WTC11 (cell line): Measurements from ENCODE around the gene ERC2. TPM values are rescaled to one million over a fixed set of nuclear protein-coding genes. Genes with fewer than 3 reads are reported as not detected.

ENCODE experiments used
- ATAC-seq: fragments of 200-7000 bp; cut with Tn5 transposase; 2 replicates; pipeline ENCODE4 v1.10.0; 2021; ENCODE audit warnings: mild to moderate bottlenecking, moderate library complexity
- CTCF ChIA-PET: fragments of 300-600 bp; sonication (Branson Sonifier 250); formaldehyde crosslinking; loops from one replicate; lab custom pipeline; 2021; ENCODE audit warnings: antibody characterized with exemption; lab: Charles Lee
- POLR2A ChIA-PET: fragments of 350-600 bp; sonication (Branson Sonifier 250); formaldehyde crosslinking; loops from one replicate; lab custom pipeline; 2021; ENCODE audit warnings: antibody characterized with exemption; lab: Charles Lee
- DNase-seq: peaks from one replicate; pipeline ENCODE4 v3.0.0; 2021; ENCODE audit warnings: low spot score
- H3K27ac Mint-ChIP-seq: 2 replicates; pipeline ENCODE4 v1.8.0; 2021; ENCODE audit warnings: mixed read lengths
- H3K27me3 Mint-ChIP-seq: 2 replicates; pipeline ENCODE4 v1.8.0; 2021; ENCODE audit warnings: low read depth, mild to moderate bottlenecking, moderate library complexity, mixed read lengths
- H3K36me3 Mint-ChIP-seq: 2 replicates; pipeline ENCODE4 v1.8.0; 2021; ENCODE audit warnings: mixed read lengths
- H3K4me1 Mint-ChIP-seq: 2 replicates; pipeline ENCODE4 v1.8.0; 2022; ENCODE audit warnings: mixed read lengths
- H3K4me3 Mint-ChIP-seq: 2 replicates; pipeline ENCODE4 v1.8.0; 2021; ENCODE audit warnings: mild to moderate bottlenecking, moderate library complexity, mixed read lengths
- H3K9me3 Mint-ChIP-seq: 2 replicates; pipeline ENCODE4 v1.8.0; 2021; ENCODE audit warnings: mixed read lengths
- ATF1 ChIP-seq: sonication (generic); formaldehyde crosslinking; IDR thresholded peaks from 2 replicates; pipeline ENCODE4 v1.8.1; 2023; ENCODE audit warnings: mild to moderate bottlenecking, moderate library complexity, missing genetic modification reagents
- CBFB ChIP-seq: sonication (generic); formaldehyde crosslinking; IDR thresholded peaks from 2 replicates; pipeline ENCODE4 v1.8.1; 2022; ENCODE audit warnings: mild to moderate bottlenecking, low read depth, missing genetic modification reagents
- GRHL2 ChIP-seq: fragments of 250-450 bp; sonication (Bioruptor Pico); IDR thresholded peaks from 2 replicates; pipeline ENCODE4 v1.8.0; 2022; ENCODE audit warnings: mild to moderate bottlenecking, moderate library complexity; ENCODE audit not compliant: insufficient replicate concordance, severe bottlenecking
- IRF2 ChIP-seq: sonication (generic); formaldehyde crosslinking; IDR thresholded peaks from 2 replicates; pipeline ENCODE4 v1.8.0; 2022; ENCODE audit warnings: low read depth, missing genetic modification reagents, borderline replicate concordance
- NR3C1 ChIP-seq: sonication (generic); formaldehyde crosslinking; conservative IDR thresholded peaks from 2 replicates; pipeline ENCODE4 v1.8.1; 2023; ENCODE audit warnings: low read depth, mild to moderate bottlenecking, missing genetic modification reagents
- PRRX2 ChIP-seq: fragments of 250-450 bp; sonication (Bioruptor Pico); IDR thresholded peaks from 2 replicates; pipeline ENCODE4 v1.8.0; 2021; ENCODE audit warnings: mild to moderate bottlenecking
- RELA ChIP-seq: sonication (generic); formaldehyde crosslinking; IDR thresholded peaks from 2 replicates; pipeline ENCODE4 v1.8.1; 2022; ENCODE audit warnings: missing genetic modification reagents, mild to moderate bottlenecking, borderline replicate concordance
- RORB ChIP-seq: fragments of 250-450 bp; sonication (Bioruptor Pico); IDR thresholded peaks from 2 replicates; pipeline ENCODE4 v1.9.0; 2021; ENCODE audit warnings: mild to moderate bottlenecking
- TCF7 ChIP-seq: sonication (generic); formaldehyde crosslinking; IDR thresholded peaks from 2 replicates; pipeline ENCODE4 v1.8.0; 2022; ENCODE audit warnings: mild to moderate bottlenecking, low read depth, missing genetic modification reagents, moderate library complexity
- TEAD1 ChIP-seq: sonication (generic); formaldehyde crosslinking; IDR thresholded peaks from 2 replicates; pipeline ENCODE4 v1.8.0; 2022; ENCODE audit warnings: mild to moderate bottlenecking, missing genetic modification reagents
- ZNF121 ChIP-seq: sonication (generic); formaldehyde crosslinking; IDR thresholded peaks from 2 replicates; pipeline ENCODE4 v1.8.0; 2023; ENCODE audit warnings: missing genetic modification reagents
- ZNF232 ChIP-seq: sonication (generic); formaldehyde crosslinking; IDR thresholded peaks from 2 replicates; pipeline ENCODE4 v1.8.0; 2022; ENCODE audit warnings: mild to moderate bottlenecking, missing genetic modification reagents
- ZNF396 ChIP-seq: fragments of 250-450 bp; sonication (Bioruptor Pico); IDR thresholded peaks from 2 replicates; pipeline ENCODE4 v1.8.0; 2021; ENCODE audit warnings: mild to moderate bottlenecking, moderate library complexity, borderline replicate concordance
- total RNA-seq: library from RNA; stranded (reverse); gene quantifications from 3 replicates; pipeline ENCODE4 v1.2.3, GENCODE V29; 2021
- TF ChIP-seq, protein P1 (sequence below): sonication (generic); formaldehyde crosslinking; IDR thresholded peaks from 2 replicates; pipeline ENCODE4 v1.8.1; 2023; ENCODE audit warnings: mild to moderate bottlenecking, missing genetic modification reagents
- TF ChIP-seq, protein P2 (sequence below): sonication (generic); formaldehyde crosslinking; IDR thresholded peaks from 2 replicates; pipeline ENCODE4 v1.8.0; 2022; ENCODE audit warnings: missing genetic modification reagents
- TF ChIP-seq, protein P3 (sequence below): sonication (generic); formaldehyde crosslinking; IDR thresholded peaks from 2 replicates; pipeline ENCODE4 v1.8.0; 2022; ENCODE audit warnings: mild to moderate bottlenecking, missing genetic modification reagents
- TF ChIP-seq, protein P4 (sequence below): fragments of 250-450 bp; sonication (Bioruptor Pico); IDR thresholded peaks from 2 replicates; pipeline ENCODE4 v1.9.0; 2021; ENCODE audit warnings: mild to moderate bottlenecking
- TF ChIP-seq, protein P5 (sequence below): sonication (generic); formaldehyde crosslinking; conservative IDR thresholded peaks from 2 replicates; pipeline ENCODE4 v1.8.1; 2023; ENCODE audit warnings: mild to moderate bottlenecking, low read depth, missing genetic modification reagents, moderate library complexity
- TF ChIP-seq, protein P6 (sequence below): sonication (generic); formaldehyde crosslinking; IDR thresholded peaks from 2 replicates; pipeline ENCODE4 v1.8.1; 2022; ENCODE audit warnings: low read depth, mild to moderate bottlenecking, moderate library complexity, missing genetic modification reagents, borderline replicate concordance
- TF ChIP-seq, protein P7 (sequence below): sonication (generic); formaldehyde crosslinking; conservative IDR thresholded peaks from 2 replicates; pipeline ENCODE4 v1.8.1; 2022; ENCODE audit warnings: mild to moderate bottlenecking, missing genetic modification reagents
- TF ChIP-seq, protein P8 (sequence below): sonication (generic); formaldehyde crosslinking; IDR thresholded peaks from 2 replicates; pipeline ENCODE4 v1.8.1; 2022; ENCODE audit warnings: low read depth, missing genetic modification reagents, borderline replicate concordance

Gene ERC2
- total RNA-seq, 1 experiment from 2014 or later: 23.5 TPM

DNA sequence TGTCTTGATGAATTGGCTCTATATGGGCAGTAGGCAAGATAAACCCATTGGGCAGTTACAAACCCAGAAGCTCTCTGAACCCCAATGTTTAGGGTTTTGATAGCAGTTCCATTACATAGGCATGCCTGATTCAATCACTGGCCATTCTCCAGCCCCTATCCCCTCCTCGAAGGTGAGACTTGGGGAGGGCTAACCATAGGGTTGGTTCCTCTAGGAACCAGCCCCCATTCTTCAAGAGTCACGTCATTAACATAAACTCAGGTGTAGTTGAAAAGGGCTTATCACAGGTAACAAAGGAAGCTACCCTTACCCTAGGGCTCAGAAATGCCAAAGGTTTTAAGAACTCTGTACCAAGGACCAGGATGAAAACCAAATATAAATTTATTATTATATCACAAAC is 353.1 kb downstream of the ERC2 start:
- peaks cover 17% of the 10 kb centered on the region for H3K36me3 Mint-ChIP-seq
- DNase-seq: no peak
- CTCF ChIA-PET: interaction anchor here (1.3 kb wide), 1 partner anchor 137 kb away, joined by 5 read pairs; no protein-coding TSS in a partner anchor

DNA sequence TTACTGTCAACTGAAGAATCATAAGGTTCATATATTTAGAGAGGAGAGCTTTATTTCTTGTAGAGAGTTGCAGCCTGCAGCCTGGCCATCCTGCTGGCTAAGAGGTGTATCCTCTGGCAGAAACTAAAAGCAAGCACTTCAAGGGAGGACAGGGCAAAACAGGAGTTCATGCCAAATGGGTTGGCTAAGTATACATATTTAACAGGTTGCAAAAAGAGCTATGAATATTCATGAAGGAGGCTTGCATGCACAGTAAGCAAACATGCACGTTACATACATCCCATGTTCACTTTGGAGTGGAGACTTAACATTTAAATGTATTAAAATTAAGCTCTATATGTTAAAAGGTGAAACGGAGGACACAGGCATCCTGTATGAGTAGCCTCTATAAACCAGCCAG is 354.4 kb downstream of the ERC2 start:
- CTCF ChIA-PET: no interaction called here
- TF ChIP-seq, protein P1, sequence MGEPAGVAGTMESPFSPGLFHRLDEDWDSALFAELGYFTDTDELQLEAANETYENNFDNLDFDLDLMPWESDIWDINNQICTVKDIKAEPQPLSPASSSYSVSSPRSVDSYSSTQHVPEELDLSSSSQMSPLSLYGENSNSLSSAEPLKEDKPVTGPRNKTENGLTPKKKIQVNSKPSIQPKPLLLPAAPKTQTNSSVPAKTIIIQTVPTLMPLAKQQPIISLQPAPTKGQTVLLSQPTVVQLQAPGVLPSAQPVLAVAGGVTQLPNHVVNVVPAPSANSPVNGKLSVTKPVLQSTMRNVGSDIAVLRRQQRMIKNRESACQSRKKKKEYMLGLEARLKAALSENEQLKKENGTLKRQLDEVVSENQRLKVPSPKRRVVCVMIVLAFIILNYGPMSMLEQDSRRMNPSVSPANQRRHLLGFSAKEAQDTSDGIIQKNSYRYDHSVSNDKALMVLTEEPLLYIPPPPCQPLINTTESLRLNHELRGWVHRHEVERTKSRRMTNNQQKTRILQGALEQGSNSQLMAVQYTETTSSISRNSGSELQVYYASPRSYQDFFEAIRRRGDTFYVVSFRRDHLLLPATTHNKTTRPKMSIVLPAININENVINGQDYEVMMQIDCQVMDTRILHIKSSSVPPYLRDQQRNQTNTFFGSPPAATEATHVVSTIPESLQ (CRISPR knock-in tag): no peak
- TF ChIP-seq ATF1 (CRISPR knock-in tag): no peak
- TF ChIP-seq TEAD1 (CRISPR knock-in tag): no peak
- TF ChIP-seq IRF2 (CRISPR knock-in tag): no peak
- TF ChIP-seq, protein P2, sequence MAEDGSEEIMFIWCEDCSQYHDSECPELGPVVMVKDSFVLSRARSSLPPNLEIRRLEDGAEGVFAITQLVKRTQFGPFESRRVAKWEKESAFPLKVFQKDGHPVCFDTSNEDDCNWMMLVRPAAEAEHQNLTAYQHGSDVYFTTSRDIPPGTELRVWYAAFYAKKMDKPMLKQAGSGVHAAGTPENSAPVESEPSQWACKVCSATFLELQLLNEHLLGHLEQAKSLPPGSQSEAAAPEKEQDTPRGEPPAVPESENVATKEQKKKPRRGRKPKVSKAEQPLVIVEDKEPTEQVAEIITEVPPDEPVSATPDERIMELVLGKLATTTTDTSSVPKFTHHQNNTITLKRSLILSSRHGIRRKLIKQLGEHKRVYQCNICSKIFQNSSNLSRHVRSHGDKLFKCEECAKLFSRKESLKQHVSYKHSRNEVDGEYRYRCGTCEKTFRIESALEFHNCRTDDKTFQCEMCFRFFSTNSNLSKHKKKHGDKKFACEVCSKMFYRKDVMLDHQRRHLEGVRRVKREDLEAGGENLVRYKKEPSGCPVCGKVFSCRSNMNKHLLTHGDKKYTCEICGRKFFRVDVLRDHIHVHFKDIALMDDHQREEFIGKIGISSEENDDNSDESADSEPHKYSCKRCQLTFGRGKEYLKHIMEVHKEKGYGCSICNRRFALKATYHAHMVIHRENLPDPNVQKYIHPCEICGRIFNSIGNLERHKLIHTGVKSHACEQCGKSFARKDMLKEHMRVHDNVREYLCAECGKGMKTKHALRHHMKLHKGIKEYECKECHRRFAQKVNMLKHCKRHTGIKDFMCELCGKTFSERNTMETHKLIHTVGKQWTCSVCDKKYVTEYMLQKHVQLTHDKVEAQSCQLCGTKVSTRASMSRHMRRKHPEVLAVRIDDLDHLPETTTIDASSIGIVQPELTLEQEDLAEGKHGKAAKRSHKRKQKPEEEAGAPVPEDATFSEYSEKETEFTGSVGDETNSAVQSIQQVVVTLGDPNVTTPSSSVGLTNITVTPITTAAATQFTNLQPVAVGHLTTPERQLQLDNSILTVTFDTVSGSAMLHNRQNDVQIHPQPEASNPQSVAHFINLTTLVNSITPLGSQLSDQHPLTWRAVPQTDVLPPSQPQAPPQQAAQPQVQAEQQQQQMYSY (CRISPR knock-in tag): no peak
- no peak for TF ChIP-seq PRRX2 (CRISPR knock-in tag)
- TF ChIP-seq, protein P3, sequence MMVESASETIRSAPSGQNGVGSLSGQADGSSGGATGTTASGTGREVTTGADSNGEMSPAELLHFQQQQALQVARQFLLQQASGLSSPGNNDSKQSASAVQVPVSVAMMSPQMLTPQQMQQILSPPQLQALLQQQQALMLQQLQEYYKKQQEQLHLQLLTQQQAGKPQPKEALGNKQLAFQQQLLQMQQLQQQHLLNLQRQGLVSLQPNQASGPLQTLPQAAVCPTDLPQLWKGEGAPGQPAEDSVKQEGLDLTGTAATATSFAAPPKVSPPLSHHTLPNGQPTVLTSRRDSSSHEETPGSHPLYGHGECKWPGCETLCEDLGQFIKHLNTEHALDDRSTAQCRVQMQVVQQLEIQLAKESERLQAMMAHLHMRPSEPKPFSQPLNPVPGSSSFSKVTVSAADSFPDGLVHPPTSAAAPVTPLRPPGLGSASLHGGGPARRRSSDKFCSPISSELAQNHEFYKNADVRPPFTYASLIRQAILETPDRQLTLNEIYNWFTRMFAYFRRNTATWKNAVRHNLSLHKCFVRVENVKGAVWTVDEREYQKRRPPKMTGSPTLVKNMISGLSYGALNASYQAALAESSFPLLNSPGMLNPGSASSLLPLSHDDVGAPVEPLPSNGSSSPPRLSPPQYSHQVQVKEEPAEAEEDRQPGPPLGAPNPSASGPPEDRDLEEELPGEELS (CRISPR knock-in tag): no peak
- TF ChIP-seq, protein P4, sequence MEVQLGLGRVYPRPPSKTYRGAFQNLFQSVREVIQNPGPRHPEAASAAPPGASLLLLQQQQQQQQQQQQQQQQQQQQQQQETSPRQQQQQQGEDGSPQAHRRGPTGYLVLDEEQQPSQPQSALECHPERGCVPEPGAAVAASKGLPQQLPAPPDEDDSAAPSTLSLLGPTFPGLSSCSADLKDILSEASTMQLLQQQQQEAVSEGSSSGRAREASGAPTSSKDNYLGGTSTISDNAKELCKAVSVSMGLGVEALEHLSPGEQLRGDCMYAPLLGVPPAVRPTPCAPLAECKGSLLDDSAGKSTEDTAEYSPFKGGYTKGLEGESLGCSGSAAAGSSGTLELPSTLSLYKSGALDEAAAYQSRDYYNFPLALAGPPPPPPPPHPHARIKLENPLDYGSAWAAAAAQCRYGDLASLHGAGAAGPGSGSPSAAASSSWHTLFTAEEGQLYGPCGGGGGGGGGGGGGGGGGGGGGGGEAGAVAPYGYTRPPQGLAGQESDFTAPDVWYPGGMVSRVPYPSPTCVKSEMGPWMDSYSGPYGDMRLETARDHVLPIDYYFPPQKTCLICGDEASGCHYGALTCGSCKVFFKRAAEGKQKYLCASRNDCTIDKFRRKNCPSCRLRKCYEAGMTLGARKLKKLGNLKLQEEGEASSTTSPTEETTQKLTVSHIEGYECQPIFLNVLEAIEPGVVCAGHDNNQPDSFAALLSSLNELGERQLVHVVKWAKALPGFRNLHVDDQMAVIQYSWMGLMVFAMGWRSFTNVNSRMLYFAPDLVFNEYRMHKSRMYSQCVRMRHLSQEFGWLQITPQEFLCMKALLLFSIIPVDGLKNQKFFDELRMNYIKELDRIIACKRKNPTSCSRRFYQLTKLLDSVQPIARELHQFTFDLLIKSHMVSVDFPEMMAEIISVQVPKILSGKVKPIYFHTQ (CRISPR knock-in tag): no peak
- TF ChIP-seq CBFB (CRISPR knock-in tag): no peak
- no peak for TF ChIP-seq ZNF232 (CRISPR knock-in tag)
- no peak for TF ChIP-seq RORB (CRISPR knock-in tag)
- TF ChIP-seq, protein P5, sequence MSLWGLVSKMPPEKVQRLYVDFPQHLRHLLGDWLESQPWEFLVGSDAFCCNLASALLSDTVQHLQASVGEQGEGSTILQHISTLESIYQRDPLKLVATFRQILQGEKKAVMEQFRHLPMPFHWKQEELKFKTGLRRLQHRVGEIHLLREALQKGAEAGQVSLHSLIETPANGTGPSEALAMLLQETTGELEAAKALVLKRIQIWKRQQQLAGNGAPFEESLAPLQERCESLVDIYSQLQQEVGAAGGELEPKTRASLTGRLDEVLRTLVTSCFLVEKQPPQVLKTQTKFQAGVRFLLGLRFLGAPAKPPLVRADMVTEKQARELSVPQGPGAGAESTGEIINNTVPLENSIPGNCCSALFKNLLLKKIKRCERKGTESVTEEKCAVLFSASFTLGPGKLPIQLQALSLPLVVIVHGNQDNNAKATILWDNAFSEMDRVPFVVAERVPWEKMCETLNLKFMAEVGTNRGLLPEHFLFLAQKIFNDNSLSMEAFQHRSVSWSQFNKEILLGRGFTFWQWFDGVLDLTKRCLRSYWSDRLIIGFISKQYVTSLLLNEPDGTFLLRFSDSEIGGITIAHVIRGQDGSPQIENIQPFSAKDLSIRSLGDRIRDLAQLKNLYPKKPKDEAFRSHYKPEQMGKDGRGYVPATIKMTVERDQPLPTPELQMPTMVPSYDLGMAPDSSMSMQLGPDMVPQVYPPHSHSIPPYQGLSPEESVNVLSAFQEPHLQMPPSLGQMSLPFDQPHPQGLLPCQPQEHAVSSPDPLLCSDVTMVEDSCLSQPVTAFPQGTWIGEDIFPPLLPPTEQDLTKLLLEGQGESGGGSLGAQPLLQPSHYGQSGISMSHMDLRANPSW (CRISPR knock-in tag): no peak
- TF ChIP-seq, protein P6, sequence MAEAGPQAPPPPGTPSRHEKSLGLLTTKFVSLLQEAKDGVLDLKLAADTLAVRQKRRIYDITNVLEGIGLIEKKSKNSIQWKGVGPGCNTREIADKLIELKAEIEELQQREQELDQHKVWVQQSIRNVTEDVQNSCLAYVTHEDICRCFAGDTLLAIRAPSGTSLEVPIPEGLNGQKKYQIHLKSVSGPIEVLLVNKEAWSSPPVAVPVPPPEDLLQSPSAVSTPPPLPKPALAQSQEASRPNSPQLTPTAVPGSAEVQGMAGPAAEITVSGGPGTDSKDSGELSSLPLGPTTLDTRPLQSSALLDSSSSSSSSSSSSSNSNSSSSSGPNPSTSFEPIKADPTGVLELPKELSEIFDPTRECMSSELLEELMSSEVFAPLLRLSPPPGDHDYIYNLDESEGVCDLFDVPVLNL (CRISPR knock-in tag): no peak
- no peak for TF ChIP-seq NR3C1 (CRISPR knock-in tag)

More for the DNA sequence above, 353.1 kb downstream of the ERC2 start:
- POLR2A ChIA-PET: no interaction called here
- H3K9me3 Mint-ChIP-seq: peaks cover 16% of the 10 kb centered on the region
- ATAC-seq: peak; percentile 12
- H3K4me3 Mint-ChIP-seq: no peak overlapping the region; the same call in 1 of the 2 replicates
- peaks cover 83% of the 10 kb centered on the region for H3K4me1 Mint-ChIP-seq
- H3K27me3 Mint-ChIP-seq: peaks cover 6% of the 10 kb centered on the region
- H3K27ac Mint-ChIP-seq: peak overlapping the region; percentile 89
- TF ChIP-seq GRHL2 (CRISPR knock-in tag) (no peak), ZNF396 (CRISPR knock-in tag) (no peak), ZNF121 (CRISPR knock-in tag) (no peak), TCF7 (no peak), RELA (no peak)
- TF ChIP-seq, protein P7, sequence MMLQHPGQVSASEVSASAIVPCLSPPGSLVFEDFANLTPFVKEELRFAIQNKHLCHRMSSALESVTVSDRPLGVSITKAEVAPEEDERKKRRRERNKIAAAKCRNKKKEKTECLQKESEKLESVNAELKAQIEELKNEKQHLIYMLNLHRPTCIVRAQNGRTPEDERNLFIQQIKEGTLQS: no peak
- TF ChIP-seq, protein P8, sequence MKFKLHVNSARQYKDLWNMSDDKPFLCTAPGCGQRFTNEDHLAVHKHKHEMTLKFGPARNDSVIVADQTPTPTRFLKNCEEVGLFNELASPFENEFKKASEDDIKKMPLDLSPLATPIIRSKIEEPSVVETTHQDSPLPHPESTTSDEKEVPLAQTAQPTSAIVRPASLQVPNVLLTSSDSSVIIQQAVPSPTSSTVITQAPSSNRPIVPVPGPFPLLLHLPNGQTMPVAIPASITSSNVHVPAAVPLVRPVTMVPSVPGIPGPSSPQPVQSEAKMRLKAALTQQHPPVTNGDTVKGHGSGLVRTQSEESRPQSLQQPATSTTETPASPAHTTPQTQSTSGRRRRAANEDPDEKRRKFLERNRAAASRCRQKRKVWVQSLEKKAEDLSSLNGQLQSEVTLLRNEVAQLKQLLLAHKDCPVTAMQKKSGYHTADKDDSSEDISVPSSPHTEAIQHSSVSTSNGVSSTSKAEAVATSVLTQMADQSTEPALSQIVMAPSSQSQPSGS (CRISPR knock-in tag): no peak

More for the DNA sequence above, 354.4 kb downstream of the ERC2 start:
- peaks cover 72% of the 10 kb centered on the region for H3K4me1 Mint-ChIP-seq
- H3K27me3 Mint-ChIP-seq: peaks cover 3% of the 10 kb centered on the region; the same call in 1 of the 2 replicates
- H3K9me3 Mint-ChIP-seq: peaks cover 24% of the 10 kb centered on the region
- H3K36me3 Mint-ChIP-seq: peaks cover 21% of the 10 kb centered on the region
- DNase-seq (no peak), ATAC-seq (no peak)
- no peak overlapping the region for H3K4me3 Mint-ChIP-seq
- H3K27ac Mint-ChIP-seq: no peak overlapping the region
- POLR2A ChIA-PET: no interaction called here
